Left forelimb (tissue), 1 donor: Measurements from ENCODE around the gene SLC44A1.

Source experiments
- DNase-seq: peaks from one replicate; pipeline ENCODE4 v3.0.0-alpha.2; 2018; ENCODE audit warnings: low spot score

The SLC44A1 gene

GRCh38 chr9:105393576-105394344 lies 149.3 kb downstream of the SLC44A1 start:
- DNase-seq, result no peak

- no peak for DNase-seq
Measured at GRCh38 chr9:105396441-105396840, 152.0 kb downstream of the SLC44A1 start.

- DNase-seq, result no peak
Measured at GRCh38 chr9:105396901-105397300, 152.4 kb downstream of the SLC44A1 start.

GRCh38 chr9:105399117-105399516 lies 154.7 kb downstream of the SLC44A1 start:
- DNase-seq, result no peak

- no peak for DNase-seq
Measured at GRCh38 chr9:105401651-105402050, 157.2 kb downstream of the SLC44A1 start.

- DNase-seq, result no peak
Measured at GRCh38 chr9:105403552-105404248, 159.2 kb downstream of the SLC44A1 start.

GRCh38 chr9:105405514-105406131 lies 161.2 kb downstream of the SLC44A1 start:
- no peak for DNase-seq

- DNase-seq, result no peak
Measured at GRCh38 chr9:105406369-105406768, 161.9 kb downstream of the SLC44A1 start.

- DNase-seq, result no peak
Measured at GRCh38 chr9:105413525-105413924, 169.1 kb downstream of the SLC44A1 start.

- peak; percentile 73 for DNase-seq
Measured at GRCh38 chr9:105414947-105415661, 170.7 kb downstream of the SLC44A1 start.

GRCh38 chr9:105415662-105415980 lies 171.2 kb downstream of the SLC44A1 start:
- DNase-seq, result no peak

- no peak for DNase-seq
Measured at GRCh38 chr9:105416840-105417239, 172.4 kb downstream of the SLC44A1 start.

GRCh38 chr9:105418588-105419500 lies 174.4 kb downstream of the SLC44A1 start:
- DNase-seq, result no peak

GRCh38 chr9:105419816-105420597 lies 175.6 kb downstream of the SLC44A1 start:
- DNase-seq, result no peak

GRCh38 chr9:105421154-105421553 lies 176.7 kb downstream of the SLC44A1 start:
- no peak for DNase-seq

GRCh38 chr9:105421864-105422263 lies 177.4 kb downstream of the SLC44A1 start:
- no peak for DNase-seq

- no peak for DNase-seq
Measured at GRCh38 chr9:105425816-105426433, 181.5 kb downstream of the SLC44A1 start.

GRCh38 chr9:105426657-105427056 lies 182.2 kb downstream of the SLC44A1 start:
- DNase-seq, result no peak

- no peak for DNase-seq
Measured at GRCh38 chr9:105431424-105432246, 187.2 kb downstream of the SLC44A1 start.
